A172 (cell line): ENCODE results near the gene HAND1. TPM values are rescaled to one million over a fixed set of nuclear protein-coding genes. Genes with fewer than 3 reads are reported as not detected.

ENCODE experiments used
- DNase-seq: peaks from one replicate; pipeline ENCODE4 v3.0.0-alpha.2; 2015; ENCODE audit warnings: low spot score
- total RNA-seq: library from RNA; depleted of rRNA; stranded (reverse); fragments of >200 nt; shearing (Covaris generic); gene quantifications from 2 replicates; pipeline ENCODE4 v1.2.3, GENCODE V29; 2014

Gene HAND1
- total RNA-seq, 1 experiment from 2014 or later: not detected

- no peak for DNase-seq
Observed at GRCh38 chr5:154479160-154479943, 1.3 kb upstream of the HAND1 start.

GRCh38 chr5:154478752-154479159, 729 bp upstream of the HAND1 start:
- DNase-seq: no peak

- DNase-seq: no peak
Observed at GRCh38 chr5:154477382-154478223, 424 bp downstream of the HAND1 start.

GRCh38 chr5:154476354-154477205, 1.4 kb downstream of the HAND1 start:
- DNase-seq: no peak

GRCh38 chr5:154475591-154476353, 2.3 kb downstream of the HAND1 start:
- DNase-seq: no peak

- no peak for DNase-seq
Observed at GRCh38 chr5:154474396-154475334, 3.4 kb downstream of the HAND1 start.

GRCh38 chr5:154473581-154474283, 4.3 kb downstream of the HAND1 start:
- no peak for DNase-seq

- no peak for DNase-seq
Observed at GRCh38 chr5:154472871-154473580, 5.0 kb downstream of the HAND1 start.

- DNase-seq: no peak
Observed at GRCh38 chr5:154470947-154471870, 6.8 kb downstream of the HAND1 start.

- no peak for DNase-seq
Observed at GRCh38 chr5:154470137-154470536, 7.9 kb downstream of the HAND1 start.

- peak; percentile 68 for DNase-seq
Observed at GRCh38 chr5:154467655-154468354, 10.2 kb downstream of the HAND1 start.

- no peak for DNase-seq
Observed at GRCh38 chr5:154466671-154467070, 11.4 kb downstream of the HAND1 start.

GRCh38 chr5:154466147-154466546, 11.9 kb downstream of the HAND1 start:
- no peak for DNase-seq

GRCh38 chr5:154465169-154465568, 12.9 kb downstream of the HAND1 start:
- peak; percentile 57 for DNase-seq

GRCh38 chr5:154464438-154464837, 13.6 kb downstream of the HAND1 start:
- no peak for DNase-seq

GRCh38 chr5:154461531-154461930, 16.5 kb downstream of the HAND1 start:
- DNase-seq: peak; percentile 24

- DNase-seq: no peak
Observed at GRCh38 chr5:154460172-154460571, 17.9 kb downstream of the HAND1 start.
